GM19025 (cell line): Measurements from ENCODE around the gene RNU6-1.

Source experiments
- ATAC-seq: cut with Tn5 transposase; IDR thresholded peaks from one replicate; pipeline ENCODE4 v1.9.1; 2021; ENCODE audit warnings: mild to moderate bottlenecking, low read depth, moderate library complexity; ENCODE audit not compliant: unreplicated experiment

Gene RNU6-1

DNA sequence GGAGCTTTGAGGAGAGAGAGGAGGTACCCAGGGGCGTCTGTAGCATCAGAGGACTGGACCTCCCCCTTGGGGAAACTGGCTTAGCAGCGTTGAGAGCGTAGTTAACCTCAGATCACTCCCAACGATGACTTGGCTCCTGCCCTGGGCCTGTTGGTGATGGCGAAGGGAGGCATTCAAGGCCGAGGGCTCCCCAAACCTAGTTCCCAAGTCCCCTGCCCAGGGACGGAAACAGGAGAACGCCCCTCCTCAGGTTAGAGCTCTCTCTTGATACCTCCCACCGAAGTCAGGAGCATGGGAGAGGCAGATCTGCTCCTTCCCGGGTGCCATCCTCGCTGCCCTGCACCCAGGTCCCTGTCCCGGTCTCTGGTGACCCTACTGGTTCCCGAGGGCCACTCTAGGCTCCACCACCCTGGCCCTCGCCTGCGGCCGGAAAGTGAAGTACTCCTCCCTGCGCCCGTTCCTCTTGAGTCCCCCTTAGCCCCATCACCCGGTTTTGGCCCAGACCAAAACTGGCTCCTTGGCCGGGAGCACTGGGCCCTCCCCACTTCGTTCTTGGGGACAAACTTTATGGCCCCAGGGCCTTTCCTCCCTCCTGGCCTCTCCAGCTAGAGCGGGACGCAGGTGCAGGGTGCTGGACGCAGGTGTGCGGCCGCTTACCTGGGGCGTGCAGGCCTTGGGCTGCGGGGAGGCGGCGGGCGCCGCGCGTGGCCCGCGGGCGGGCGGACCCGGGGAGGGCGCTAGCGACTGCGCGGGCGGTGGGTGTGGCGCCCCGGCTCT, 17.1 kb downstream of the RNU6-1 start:
- no peak for ATAC-seq

DNA sequence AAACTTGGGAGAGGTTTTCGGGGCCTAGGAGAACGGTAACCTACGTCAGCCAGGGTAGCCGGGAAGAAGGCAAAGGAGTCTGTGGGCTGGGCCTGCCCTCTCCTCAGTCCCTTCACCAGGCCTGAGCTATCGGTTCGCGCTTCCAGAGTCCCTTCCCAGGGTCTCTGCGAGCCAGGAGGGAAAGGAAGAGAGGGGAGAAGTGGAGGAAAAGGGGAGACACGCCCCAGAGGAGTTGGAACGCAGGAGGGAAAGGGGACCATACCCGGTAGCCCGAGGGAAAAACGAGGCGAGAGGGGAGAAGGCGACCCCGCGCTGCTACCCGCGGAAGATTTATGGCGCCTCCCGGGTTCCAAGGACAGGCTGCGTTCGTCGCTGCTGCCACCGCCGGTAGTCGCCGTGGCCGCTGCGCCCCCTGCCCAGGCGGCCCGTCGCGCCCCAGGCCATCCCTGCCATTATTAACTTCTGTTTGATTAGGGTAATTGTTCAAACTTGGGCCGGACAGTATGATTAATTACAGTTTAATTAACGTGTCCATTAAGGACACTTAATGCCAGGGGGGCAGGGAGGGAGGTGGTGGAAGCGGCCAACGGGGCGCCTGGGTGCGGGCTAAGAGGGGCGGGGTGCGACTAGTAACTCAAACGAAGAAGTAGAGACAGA, 17.9 kb downstream of the RNU6-1 start:
- no peak for ATAC-seq

DNA sequence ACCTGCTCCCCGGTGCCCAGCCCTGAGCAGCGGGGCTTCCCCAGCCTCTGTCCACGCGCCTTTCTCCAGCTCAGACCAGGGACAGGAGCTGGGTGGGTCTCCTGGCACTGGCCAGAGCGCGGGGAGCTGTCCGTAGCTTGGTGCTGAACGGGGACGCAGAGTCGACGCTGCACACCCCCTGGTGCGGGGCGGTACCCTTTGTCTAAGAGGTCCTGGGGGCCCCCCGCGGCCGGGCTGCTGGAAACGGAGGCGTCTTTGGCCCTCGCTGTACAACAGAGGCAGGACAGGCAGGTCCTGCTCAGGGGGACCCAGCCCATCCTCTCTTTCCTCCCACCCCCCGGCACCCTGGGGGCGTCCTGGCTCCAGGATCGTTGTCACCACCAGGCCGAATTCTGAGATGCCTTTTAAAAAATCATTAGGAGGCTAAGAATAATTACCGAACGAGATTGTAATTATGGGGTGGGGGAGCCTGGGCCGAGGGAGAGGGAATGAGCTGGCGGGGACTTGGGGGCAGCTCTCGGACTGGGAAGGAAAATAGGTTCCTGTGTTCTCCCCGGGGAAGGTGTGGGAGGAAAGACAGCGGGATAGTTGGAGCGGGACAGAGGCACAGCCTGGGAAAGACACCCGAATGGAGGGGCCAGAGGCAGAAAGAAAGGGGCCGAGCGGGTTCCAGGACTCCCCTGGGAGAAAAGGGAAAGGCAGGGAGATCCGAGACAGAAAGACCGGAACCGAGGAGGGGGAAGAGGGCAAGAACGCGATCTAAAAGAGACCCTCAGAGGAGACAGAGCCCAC, 18.7 kb downstream of the RNU6-1 start:
- ATAC-seq, result no peak

DNA sequence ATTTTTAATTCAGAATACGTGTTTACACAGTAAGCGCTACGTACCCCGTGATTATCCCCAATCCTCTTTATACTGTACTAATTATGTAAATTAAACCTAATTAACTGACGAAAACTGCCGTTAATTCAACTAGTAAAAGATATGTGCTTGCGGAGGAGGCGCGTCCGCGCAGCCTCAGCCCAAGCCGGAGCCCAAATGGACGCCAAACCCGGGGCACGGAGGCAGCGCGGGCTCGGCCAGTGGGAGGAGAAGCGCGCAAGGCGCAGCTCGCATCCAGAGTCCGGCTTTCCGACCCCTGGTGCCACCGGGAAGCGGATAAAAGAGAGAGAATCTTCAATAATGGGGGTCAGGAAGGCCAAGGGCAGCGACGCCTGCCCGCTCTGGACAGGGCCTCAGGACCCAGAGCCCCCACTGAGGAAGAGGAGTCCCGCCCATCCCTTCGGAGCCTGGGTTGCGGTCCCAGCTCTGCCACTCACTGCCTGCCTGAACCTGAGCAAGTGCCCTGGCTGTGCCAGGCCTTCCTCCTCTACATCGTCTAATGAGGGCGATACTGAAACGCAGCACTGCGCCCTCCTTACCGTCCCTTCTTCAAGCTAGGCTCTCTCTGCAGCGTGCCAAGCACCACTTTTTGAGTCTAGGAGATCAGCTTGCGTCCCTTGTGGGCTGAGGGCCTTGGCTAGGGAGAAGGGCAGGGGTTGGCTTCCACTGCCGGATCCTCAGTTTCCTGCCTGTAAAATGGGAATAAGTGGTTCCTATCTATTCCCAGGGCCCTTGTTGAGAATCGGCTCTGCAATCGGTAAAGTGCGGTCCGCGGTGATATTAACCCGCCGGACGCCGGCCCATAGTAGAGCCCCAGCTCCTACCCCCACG, 19.5 kb downstream of the RNU6-1 start:
- ATAC-seq, result no peak

DNA sequence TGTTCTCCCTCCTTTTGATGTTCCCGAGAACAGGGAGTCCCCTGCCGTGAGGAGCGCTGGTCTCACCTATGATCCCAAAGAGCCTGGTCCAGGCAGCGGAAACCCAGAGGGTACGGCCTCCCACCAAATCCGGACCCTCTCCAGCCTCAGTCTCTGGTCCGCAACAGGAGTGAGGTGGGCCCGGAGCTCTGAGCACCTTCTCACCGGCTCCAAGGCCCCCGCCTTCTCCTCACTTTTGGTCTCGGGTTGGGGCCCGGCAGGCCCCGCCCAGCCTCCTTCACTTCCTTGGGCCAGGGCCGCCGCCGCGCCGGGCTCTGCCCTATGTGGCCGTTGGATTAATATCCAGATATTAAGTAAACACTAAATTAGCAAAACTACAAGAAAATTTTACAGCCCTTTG, 20.2 kb downstream of the RNU6-1 start:
- ATAC-seq, result no peak

DNA sequence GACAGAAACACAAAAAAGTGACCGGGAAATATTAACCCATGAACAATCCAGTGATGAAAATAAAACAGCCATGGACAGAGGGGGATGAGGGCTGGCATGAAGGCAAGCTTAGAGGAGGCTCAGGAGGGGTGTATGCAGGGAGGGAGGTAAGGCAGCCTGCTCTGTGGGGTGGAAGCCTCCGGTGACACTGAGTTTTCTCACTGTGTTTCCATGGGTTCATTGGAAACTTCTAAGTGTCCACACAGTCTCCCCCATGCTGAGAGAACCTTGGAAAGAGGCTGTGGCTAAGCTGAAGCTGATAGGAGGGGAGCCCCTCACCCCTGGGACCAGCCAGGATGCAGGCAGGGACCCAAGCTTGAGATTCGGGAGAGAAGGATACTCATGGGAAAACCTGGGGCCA, 21.4 kb downstream of the RNU6-1 start:
- no peak for ATAC-seq

DNA sequence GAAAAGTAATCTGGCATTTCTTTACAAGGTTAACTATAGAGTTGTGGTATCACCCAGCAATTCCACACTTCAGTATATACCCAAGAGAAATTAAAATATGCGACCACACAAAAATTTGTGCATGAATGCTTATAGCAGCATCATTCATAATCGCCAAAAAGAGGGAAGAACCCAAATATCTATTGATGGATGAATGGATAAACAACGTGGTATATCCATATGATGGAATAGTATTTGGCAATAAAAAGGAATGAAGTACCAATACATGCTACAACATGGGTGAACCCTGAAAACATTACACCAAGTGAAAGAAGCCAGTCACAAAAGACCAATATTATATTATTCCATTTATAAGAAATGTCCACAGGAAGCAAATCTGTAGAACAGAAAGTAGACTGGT, 23.2 kb downstream of the RNU6-1 start:
- ATAC-seq, result no peak

DNA sequence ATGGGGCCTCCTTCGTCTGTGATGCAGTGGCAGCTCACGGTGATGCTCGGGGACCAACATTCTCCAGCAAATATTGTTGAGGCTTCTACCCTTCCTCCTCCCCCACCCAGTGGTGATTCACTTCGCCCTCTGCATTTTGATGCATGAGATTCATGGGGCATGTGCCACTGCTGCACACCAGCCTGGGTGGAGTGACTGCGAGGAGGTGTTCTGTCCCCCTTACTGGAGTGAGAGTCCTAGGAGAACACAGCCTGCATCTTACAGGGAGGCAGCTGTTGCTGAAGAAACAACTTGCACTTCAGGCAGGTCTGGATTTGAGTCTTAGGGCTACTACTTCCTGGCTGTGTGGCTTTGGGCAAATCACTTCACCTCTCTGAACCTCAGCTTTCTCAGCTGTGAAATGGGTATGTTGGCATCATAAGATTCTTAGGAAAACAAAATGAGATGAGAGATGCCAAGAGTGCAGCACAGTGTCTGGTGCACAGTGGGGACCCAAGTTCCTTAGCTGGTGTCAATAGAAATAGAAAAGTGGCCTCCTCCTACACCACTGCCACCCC, 24.7 kb downstream of the RNU6-1 start:
- no peak for ATAC-seq

DNA sequence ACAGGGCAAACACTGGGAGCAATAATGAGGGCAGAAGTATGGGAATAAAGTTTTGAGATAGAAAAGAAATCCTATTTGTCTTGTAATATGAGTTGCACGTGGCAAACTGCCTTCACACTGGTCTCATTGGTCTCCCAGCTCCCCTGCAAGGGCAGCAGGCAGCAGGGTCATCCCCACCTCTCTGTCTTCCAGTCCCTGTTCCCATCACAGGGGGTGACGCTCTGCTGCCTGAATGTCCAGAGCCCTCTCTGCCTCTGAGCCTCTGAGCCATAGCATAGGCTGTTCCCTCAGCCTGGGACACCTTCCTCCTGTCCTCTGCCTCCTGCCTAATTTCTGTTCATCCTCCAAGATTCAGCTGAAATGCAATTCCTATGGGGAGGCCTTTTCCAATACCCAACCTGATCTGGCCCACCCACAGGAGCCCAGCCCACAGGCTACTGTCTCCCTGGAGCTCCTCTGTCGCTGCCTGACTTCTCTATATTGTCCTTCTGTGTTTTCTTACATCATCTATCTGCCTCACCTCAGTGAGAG, 26.7 kb downstream of the RNU6-1 start:
- ATAC-seq, result no peak

DNA sequence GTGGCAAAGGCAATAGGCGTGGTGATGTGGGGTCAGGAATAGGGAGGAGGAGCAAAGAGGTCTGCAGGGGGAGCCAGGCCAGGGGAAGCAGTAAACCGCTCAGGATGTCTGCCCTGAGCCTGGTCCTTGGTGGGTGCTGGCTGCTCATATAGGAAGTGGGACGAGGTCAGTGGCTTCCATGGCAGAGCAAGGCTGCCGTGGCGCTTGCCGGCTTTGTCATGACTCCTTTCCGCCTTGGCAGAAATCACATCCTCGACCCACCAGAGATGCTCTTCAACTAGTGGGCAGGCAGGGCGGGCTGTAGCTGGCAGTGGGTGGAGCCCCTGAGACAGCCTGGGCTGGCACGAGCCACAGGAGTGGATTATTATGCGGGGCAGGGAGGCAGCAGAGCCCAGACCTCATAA, 27.6 kb downstream of the RNU6-1 start:
- no peak for ATAC-seq

DNA sequence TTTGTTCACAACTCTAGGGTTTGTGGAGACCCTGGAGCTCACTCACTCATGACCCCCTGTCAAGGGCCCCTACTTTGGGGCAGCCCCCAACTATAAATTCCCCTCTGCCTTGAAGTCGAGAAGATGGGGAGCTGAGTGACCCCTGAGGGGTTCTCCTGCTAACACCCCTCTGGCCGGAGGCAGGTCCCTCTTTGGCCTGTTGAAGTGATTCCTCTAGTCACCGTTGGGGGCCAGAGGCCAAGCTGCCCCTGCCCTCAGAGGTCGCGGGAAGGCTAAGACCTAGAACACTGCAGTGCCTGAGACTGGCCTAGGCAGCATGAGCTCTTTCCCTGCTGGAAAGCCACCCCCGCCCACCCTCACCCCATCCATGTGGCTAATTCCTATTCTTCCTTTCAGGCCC, 30.0 kb downstream of the RNU6-1 start:
- ATAC-seq, result no peak

DNA sequence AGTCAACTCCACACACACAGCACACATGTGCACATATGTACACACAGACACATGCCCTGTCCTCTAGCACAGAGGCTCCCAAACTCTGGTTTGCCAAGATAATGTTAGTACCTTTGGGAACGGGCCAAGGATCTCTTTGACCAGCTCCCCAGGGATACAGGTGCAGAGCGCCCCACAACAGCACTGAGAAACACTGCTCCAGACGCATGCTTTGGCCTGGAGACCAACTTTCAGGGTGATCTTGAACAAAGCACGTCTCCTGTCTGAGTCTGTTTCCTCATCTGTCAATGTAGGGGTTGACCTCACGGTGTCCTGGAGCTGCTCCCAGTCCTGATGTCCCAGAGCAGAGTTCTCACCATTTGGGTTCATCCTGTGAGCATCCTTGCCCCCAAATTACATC, 30.4 kb downstream of the RNU6-1 start:
- ATAC-seq, result no peak

DNA sequence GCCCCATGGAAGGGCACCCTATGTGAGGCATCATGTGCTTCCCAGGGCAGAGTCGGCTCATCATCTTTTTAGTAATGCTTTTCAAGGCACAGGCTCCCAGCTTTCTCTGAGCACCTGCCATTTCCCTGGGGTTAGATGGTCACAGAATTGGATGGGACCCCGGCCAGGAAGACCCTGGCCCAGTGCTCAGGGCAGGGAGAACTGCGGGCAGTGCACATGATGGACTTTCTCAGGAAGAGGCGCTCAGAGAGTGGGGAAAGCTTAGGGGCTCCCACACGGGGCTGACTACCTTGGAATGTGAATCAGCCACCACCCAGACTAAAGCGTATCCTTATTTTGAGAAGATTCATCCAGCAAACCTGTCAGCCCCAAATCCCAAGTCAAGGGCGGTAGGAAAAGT, 31.0 kb downstream of the RNU6-1 start:
- ATAC-seq, result no peak

DNA sequence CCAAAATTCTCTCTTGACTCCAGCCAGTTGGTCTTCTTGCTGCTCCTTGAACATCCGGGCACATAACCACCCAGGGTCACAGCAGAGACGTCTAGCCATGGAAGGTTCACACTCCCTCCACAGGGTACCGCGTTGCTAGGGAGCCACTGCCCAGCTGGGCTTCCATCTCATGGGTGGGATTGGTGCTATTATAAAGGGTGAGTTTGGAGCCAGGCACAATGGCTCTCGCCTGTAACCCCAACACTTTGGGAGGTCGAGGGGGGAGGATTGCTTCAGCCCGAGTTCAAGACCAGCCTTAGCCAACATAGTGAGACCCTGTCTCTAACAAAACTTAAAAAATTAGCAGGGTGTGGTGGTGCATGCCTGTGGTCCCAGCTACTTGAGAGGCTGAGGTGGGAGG, 32.0 kb downstream of the RNU6-1 start:
- no peak for ATAC-seq

DNA sequence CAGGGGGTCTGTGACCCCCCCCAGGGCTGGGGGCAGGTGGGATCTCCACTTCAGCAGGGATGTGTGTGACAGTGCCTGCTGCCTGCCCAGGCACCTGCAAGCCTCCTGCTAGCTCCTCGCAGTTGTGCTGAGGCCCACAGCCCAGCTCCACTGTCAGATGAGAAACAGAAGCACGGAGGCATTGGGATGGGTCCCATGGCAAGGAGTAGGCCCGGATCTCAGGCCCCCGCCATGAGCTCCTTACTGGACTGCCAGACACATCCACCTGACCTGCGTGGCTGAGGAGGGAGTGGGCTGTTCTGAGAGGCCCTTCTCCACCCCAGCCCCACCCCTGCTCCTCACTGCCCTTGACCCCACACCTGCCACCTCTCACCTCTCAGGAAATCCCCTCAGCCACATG, 32.7 kb downstream of the RNU6-1 start:
- ATAC-seq, result no peak

DNA sequence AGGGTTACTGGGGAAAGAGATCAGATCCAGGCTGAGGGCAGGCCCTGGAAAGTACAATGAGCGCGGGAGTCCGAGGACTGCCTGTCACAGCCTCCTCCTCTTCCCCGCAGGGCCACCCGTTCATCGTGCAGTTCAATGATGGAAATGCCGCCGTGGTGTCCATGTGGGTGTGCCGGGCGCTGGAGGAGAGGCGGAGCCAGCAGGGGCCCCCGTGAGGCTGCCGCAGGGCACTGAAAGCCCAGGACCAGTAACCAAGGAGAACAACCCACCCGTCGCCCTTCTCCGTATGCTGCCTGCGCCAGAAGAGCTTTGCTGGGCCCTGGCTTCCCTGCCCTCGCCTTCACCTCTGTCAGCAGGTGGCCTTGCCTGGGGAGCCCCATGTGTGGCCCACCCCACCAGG, 33.3 kb downstream of the RNU6-1 start:
- ATAC-seq, result no peak

DNA sequence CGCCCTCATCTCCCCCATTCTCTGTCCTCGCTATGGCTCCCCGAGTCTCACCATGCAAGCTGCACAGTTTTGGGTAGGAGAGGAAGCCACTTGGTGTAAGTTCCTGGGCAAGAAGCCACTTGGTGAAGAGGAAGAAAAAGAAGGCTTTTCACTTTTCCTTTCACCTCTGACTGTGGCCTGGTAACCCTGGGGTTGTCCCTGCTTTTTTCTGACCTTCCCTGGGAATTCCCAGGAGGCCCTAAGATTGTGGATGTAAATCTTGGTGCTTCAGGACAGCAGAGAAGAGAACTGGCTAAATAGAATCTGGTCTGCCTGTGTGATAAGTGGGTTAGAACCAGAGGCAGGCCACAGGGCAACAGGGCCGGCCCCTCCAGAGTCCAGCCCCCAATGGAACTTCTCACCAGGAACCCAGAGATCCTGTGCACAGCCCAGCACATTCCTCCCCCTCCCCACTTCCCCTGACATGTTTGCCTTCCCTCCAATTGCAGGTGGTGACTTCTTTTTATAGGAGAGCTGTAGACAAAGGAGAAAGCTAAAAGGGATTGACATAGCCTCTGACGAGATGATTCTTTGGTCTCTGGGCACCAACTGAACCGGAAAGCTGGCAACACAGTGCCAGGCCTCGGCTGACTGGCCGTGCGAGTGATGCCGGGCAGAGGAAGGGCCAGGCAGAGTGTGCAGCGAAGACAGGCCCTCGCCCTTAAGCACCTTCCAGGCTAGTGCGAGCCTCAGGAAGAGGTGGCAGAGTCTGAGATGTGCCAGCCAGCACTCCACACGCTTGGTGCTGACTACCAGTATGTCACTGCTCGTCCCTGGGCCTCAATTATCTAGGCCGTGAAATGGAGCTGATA, 34.0 kb downstream of the RNU6-1 start:
- ATAC-seq, result no peak

DNA sequence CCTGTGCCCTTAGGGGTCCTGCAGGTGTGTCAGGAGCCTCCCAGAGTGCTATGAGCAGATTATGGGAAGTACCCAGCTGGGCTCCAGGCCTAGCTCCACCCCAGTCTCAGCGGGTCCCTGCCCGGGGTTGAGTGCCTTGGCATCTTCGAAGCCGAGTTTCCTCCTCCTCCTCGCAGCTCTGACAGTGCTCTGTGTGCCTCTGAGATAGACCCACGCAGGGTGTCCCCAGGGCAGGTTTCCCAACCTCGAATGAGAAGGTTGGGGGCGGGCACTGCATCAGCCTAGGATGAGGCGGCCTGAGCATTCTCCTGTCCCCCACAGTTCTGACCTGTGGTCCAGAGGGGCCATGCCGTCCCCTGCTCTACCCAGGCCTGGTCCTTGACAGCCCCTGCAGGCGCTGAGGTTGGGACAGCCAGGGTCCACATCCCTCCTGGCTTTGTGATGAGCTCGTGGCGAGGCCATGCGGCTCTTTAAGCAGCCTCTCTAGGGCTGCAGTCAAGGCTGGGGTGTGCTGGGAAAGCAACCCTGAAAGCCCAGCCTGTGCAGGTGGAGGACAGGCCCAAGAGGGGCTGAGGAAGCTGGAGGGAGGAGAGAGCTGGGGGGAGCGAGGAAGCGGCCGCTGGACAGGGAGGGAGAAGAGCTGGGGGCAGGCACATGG, 34.7 kb downstream of the RNU6-1 start:
- no peak for ATAC-seq
